HEK293 (cell line): ENCODE data around the gene DTX3L.

Experiments
- CTCF ChIP-seq: fragments of 450-650 bp; formaldehyde crosslinking; IDR thresholded peaks from 2 replicates; pipeline ENCODE4 v1.5.1; 2016; ENCODE audit warnings: missing biosample characterization, missing genetic modification characterization
- PATZ1 ChIP-seq: fragments of 450-650 bp; formaldehyde crosslinking; IDR thresholded peaks from 2 replicates; pipeline ENCODE4 v1.5.1; 2016; ENCODE audit warnings: missing biosample characterization, missing genetic modification characterization
- SP2 ChIP-seq: fragments of 450-650 bp; formaldehyde crosslinking; IDR thresholded peaks from 2 replicates; pipeline ENCODE4 v1.5.1; 2016; ENCODE audit warnings: missing biosample characterization, missing genetic modification characterization
- YY1 ChIP-seq: fragments of 450-650 bp; formaldehyde crosslinking; IDR thresholded peaks from 2 replicates; pipeline ENCODE4 v1.5.1; 2018; ENCODE audit warnings: missing biosample characterization, missing genetic modification characterization
- ZBTB7A ChIP-seq: fragments of 450-650 bp; formaldehyde crosslinking; IDR thresholded peaks from 2 replicates; pipeline ENCODE4 v1.5.1; 2016; ENCODE audit warnings: low read depth, missing biosample characterization, missing genetic modification characterization
- ZNF211 ChIP-seq: fragments of 450-650 bp; formaldehyde crosslinking; IDR thresholded peaks from 2 replicates; pipeline ENCODE4 v1.5.1; 2016; ENCODE audit warnings: low read depth, missing biosample characterization, missing genetic modification characterization
- ZNF37A ChIP-seq: fragments of 450-650 bp; IDR thresholded peaks from 2 replicates; pipeline ENCODE4 v1.5.1; 2018; ENCODE audit warnings: missing biosample characterization, missing genetic modification characterization
- TF ChIP-seq, protein P1 (sequence below): fragments of 450-650 bp; formaldehyde crosslinking; IDR thresholded peaks from 2 replicates; pipeline ENCODE4 v1.5.1; 2016; ENCODE audit warnings: missing biosample characterization, missing genetic modification characterization

- TF ChIP-seq CTCF (tag by site-specific recombination) (no peak), PATZ1 (no peak), SP2 (no peak), YY1 (tag by site-specific recombination) (no peak), ZNF211 (tag by site-specific recombination) (no peak), ZNF37A (no peak), ZBTB7A (tag by site-specific recombination) (no peak)
- TF ChIP-seq, protein P1, sequence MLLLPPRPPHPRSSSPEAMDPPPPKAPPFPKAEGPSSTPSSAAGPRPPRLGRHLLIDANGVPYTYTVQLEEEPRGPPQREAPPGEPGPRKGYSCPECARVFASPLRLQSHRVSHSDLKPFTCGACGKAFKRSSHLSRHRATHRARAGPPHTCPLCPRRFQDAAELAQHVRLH (tag by site-specific recombination) = no peak
These were observed 43.3 kb upstream of the DTX3L start for GRCh38 chr3:122520861-122521260.
